IPS-18c (cell line): ENCODE measurements around the gene KERA.

Experiments
- H3K4me3 ChIP-seq: 2 replicates; pipeline ENCODE4 v1.7.0; 2013; ENCODE audit warnings: low read depth, mild to moderate bottlenecking, low read length, moderate library complexity; ENCODE audit not compliant: insufficient read depth
- H3K9me3 ChIP-seq: one replicate; pipeline ENCODE4 v1.6.1; 2013; ENCODE audit warnings: mild to moderate bottlenecking, low read length, moderate library complexity; ENCODE audit not compliant: control insufficient read depth, insufficient read depth

Gene KERA

GRCh38 chr12:91078501-91078900 is 20.7 kb upstream of the KERA start:
- no peaks in the 10 kb centered on the region for H3K9me3 ChIP-seq
- H3K4me3 ChIP-seq, result no peak overlapping the region

DNA sequence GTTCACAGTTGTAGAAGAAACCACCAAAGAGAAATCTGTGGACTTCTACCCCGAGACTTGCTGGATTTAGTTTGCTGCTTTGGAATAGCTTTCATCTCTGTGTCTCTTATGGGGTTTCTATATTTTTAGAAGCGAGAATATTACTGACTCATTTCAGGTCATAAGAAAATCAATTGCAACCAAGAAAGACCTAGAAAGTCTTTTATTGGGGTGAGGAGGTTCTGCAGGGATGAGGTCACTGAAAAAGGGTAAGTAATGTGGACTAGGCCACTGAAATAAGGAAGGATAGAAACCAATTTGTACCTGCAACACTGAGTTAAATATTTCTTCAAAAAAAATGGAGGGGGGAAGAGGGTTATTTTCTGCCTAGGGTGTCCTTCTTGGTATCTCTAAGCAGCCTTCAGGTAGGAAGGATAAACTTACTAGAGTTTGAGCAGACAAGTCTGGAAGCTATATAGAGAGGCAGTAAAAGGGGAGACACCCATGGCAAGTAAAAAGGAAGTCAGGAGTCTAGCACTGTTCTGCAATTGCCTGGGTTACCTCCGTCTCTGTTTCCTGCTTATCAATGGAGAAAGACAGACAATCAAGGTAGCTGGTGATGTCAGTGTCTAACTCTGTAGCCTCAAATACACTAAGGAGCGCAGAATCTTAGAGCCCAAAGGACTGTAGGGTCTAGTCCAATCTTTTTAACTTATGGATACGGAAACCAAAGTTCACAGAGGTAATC is 19.6 kb upstream of the KERA start:
- no peaks in the 10 kb centered on the region for H3K9me3 ChIP-seq
- H3K4me3 ChIP-seq, result no peak overlapping the region

DNA sequence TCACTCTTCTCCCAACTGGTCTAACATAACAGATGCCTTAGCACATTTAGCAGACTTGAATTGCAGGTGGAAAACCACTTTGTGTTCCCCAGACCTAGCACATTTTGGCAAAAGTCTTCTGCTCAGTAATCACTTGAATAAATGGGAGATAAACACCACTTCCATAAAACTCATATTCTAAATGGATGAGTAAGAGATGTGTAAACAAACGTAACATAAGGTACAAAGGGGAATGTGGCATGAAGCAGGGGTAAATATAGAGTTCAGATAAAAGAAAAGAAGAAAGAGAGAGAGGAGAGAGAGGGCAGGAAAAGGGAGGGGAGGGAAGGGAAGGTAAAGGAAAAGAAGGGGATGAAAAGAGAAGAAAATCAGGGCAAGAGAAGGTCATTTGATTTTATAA is 17.0 kb upstream of the KERA start:
- Histone ChIP-seq H3K4me3 (no peak overlapping the region), H3K9me3 (no peaks in the 10 kb centered on the region)

- Histone ChIP-seq H3K4me3 (no peak overlapping the region), H3K9me3 (no peaks in the 10 kb centered on the region)
Measured at GRCh38 chr12:91074154-91074709, 16.4 kb upstream of the KERA start.

DNA sequence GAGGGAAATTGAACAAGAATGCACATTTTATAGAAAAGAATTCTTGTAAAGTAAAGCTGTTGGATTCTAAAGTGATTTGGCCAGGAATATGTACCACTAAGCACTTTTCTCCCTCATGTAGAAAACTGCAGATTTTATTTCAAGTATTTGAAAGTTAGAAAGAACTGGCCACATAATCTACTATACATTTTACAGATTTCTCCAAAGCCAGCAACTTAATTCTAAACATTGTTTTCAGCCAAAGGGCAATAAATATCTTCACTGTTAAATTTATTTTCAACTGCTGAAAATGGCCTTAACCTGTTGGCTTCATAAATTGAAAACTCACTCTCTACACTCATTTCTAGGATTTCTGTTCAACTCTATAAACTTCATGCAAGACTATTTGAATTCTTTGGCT is 15.6 kb upstream of the KERA start:
- Histone ChIP-seq H3K9me3 (no peaks in the 10 kb centered on the region), H3K4me3 (no peak overlapping the region)

DNA sequence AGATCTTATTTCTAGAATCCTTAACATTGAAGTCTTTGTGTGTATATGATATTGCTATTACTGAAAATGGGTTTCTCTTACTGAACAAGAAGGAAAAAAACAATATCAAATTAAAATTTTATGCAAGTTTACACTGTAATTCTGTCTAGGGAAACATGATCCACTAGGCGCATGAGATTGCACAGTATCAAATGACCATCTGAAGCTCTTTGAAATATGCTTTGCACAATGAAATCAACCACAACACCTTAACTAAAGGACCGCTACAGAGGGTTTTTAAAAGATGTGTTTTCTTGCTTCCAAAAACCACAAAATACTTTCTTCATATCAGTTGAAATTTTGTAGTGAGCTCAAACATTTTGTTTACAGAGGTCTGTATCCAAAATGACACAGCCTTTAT is 15.1 kb upstream of the KERA start:
- no peak overlapping the region for H3K4me3 ChIP-seq
- H3K9me3 ChIP-seq, result no peaks in the 10 kb centered on the region

GRCh38 chr12:91070936-91071335 is 13.1 kb upstream of the KERA start:
- Histone ChIP-seq H3K9me3 (no peaks in the 10 kb centered on the region), H3K4me3 (no peak overlapping the region)

GRCh38 chr12:91065396-91065795 is 7.6 kb upstream of the KERA start:
- no peaks in the 10 kb centered on the region for H3K9me3 ChIP-seq
- H3K4me3 ChIP-seq, result no peak overlapping the region

- Histone ChIP-seq H3K4me3 (no peak overlapping the region), H3K9me3 (no peaks in the 10 kb centered on the region)
Measured at GRCh38 chr12:91064640-91065039, 6.8 kb upstream of the KERA start.

- Histone ChIP-seq H3K4me3 (no peak overlapping the region), H3K9me3 (no peaks in the 10 kb centered on the region)
Measured at GRCh38 chr12:91061091-91061490, 3.3 kb upstream of the KERA start.

GRCh38 chr12:91059211-91059610 is 1.4 kb upstream of the KERA start:
- Histone ChIP-seq H3K9me3 (no peaks in the 10 kb centered on the region), H3K4me3 (no peak overlapping the region)

- H3K9me3 ChIP-seq, result no peaks in the 10 kb centered on the region
Measured at GRCh38 chr12:91058786-91059185, 962 bp upstream of the KERA start.

DNA sequence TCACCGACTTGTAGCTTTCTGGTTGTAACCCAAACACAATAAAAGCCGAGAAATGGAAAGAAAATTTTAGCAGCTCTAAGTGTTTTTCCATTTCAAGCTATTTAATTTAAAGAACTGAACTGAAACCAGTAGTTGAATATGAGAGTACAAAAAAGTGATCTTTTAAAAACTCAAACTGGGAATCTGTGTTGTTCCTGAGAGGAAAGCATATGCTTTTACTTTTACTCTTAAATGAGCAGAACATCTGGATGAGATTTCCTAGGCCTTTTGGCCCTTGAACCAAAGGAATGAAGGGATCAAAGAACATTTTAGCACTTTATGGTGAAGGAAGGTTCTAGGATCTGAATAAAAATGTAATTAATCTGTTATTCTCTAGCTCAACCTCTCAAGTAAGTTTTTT is 1.3 kb downstream of the KERA start:
- Histone ChIP-seq H3K9me3 (no peaks in the 10 kb centered on the region), H3K4me3 (no peak overlapping the region)

More at GRCh38 chr12:91058786-91059185, 962 bp upstream of the KERA start:
- no peak overlapping the region for H3K4me3 ChIP-seq

DNA sequence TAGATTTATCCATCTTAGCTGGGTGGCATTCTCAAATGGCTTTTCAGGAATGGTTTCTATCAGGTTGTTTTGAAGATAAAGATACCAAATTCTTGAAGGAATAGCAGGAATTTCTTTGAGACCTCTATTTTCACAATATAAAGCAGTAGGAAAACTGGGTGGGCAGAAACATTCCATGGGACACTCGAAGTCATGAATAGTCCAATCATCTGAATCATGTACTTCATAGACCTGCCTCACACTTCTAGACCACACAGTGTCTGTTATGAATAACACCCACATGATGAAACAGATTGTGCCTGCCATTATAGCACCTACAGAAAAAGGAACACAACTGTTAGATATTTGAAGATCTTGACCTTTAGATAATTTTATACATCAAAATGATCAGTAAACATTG is 1.8 kb downstream of the KERA start:
- Histone ChIP-seq H3K4me3 (no peak overlapping the region), H3K9me3 (no peaks in the 10 kb centered on the region)

DNA sequence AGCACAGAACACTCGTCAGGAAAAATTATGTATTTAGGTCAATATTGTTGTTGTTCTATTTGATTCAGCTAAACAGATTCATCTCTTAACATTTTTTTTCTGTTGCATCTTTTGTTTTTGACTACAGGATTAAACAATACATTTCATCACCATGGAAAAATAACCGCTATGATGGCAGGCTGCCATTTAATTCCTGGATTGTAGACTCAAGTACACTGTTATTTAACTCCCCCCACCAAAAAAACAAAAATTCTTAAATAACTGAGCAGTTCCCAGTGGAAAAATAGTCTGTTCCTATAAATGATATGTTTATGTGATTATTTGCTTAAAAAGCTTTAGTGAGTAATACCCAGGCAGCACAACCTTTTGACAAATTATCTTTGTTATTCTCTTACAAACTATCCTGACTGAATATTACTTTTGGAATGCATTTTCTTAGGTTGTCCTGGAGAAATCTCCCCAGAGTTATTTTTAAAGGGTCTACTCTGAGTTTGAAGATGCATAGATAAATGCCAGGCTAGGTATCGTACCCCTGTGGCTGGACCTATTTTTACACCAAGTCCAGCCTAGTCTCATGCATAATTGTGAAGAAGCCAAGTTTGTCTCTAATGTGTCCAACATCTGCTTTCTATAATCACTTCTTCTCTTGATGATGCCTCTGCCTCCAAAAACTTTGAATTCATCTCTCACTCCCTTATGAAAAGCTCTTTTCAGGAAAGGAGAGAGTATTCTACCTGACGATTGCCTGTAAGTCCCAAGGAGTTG is 3.7 kb downstream of the KERA start:
- no peak overlapping the region for H3K4me3 ChIP-seq

GRCh38 chr12:91052026-91052425 is 5.8 kb downstream of the KERA start:
- no peaks in the 10 kb centered on the region for H3K9me3 ChIP-seq
- no peak overlapping the region for H3K4me3 ChIP-seq

More for the DNA sequence above, 3.7 kb downstream of the KERA start:
- H3K9me3 ChIP-seq, result no peaks in the 10 kb centered on the region

GRCh38 chr12:91044586-91044985 is 13.2 kb downstream of the KERA start:
- Histone ChIP-seq H3K4me3 (no peak overlapping the region), H3K9me3 (no peaks in the 10 kb centered on the region)

DNA sequence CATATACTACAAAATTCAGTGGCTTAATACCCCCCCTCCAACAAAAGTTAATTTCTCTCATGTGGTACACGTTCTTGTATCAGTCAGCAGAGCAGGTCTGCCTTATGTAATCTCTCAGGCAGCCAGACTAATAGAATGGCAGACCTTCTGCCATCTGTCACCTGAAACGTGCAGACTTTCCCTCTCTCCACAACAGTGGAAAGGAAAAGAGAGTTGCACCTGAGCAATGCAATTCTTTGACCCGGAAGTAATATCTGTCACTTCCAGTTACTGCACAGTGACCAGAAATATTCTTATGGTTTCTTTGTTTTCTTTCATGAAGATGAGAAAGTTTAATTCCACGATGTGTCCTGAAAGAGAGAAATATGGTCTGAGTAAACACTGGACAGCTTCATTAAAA is 14.4 kb downstream of the KERA start:
- H3K4me3 ChIP-seq, result no peak overlapping the region
- H3K9me3 ChIP-seq, result no peaks in the 10 kb centered on the region
